ENCODE results near the gene SLC7A10.
"Not testable (repeated sequence)": the region's sequence is repeated elsewhere in the genome, so short reads cannot be mapped to it uniquely, and the experiment has no call there.

The SLC7A10 gene

DNA sequence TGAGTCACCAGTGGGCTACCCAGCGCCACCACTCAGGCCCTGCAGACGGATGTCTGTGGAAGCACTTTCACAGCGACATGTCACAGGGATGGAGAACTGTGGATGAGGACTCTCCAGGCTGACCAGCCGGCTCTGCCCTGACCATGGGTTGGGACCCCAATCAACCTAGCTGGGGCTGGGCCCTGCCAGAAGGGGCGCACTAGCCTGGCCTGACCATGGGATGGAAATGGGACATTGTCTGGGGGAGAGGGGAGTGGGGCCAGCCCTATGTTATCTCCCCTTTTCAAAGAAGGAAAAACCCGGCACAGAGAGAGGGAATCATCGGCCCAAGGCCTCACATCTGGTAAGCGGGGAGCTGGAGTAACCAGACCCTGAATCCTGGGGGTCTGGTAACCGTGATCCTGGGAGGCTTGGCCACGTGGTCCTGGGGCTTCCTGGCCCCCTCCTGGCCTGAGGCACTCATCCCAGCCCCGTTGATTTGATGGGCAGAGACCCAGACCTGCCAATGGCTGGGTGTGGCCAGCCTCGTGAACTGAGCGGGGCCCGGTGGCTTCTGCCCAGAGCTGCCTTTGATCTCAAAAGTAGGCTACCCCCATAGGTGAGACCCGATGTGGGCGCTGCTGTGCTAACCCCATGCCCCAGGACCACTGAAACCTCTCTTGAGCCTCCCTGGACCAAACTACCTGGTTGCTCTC lies 11.2 kb upstream of the SLC7A10 start:
- DNase-seq, result no peak

DNA sequence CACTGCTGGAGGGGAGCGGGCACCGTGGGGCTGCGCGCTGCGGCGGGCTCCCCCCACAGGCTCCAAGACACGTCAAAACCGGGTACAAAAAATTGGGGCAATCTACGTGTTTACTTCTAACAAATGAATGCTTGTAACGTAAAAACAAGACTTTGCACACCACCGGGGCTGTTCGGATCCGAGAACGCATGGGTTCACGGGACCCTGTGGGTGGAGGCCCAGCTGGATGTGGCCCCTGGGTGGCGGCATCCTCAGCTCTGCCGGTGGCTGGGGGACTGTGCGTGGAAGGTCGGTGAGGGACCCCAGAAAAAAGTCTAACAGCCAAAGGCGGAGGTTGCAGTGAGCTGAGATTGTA lies 10.3 kb upstream of the SLC7A10 start:
- peak; percentile 33 for DNase-seq

DNA sequence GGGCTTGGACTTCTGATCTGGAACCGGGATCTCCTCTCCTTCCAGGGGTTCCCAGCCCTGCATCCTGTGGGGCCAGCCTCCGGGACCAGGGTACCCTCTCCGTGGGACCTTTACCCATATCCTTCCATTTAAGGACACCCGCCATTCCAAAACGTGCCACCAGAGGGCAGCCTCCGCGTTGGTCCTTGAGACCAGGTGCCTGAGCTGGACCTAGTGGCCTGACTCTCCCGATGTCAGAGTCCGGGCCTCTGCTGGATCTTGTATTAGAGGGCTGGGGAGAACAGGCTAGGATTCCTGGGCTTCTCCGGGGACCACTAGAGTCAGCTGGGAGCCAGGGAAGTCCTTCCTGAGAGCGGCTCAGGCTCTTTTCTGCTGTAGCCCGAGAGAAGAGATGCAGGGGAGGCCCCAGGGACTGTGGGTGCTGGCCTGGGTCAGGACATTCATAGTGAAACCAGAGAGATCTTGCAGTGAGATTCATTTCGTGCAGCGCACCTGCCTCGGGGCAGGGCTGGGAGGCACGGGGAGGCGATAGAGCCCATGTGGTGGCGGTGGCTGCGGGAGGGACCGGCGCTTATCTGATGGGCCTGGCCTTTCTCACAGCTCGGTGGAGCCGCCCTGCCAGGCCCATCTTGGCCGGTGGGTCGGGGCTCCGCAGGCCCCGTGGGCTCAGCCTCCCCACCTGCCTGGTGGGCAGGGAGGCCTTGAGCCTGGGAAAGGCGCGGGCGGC lies 9.8 kb upstream of the SLC7A10 start:
- peak; percentile 85 for DNase-seq

DNA sequence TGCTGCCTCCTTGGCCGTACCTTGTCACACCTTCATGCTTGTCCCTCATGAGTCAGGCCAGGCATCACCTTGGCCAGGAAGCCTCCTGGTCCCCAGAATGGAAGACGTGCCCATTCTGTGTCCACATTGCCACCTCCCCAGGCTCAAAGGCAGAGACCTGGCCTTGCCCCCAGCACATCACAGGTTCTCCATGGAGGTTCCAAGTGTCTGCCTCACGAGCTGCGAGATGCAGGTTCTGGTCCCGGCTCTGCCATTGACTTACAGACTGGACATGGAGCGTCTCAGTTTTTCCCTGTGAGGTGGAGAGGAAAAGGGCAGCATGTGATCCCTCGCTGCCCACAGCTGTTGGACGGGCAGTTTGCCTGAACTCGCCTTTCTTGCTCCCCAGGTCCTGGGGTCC lies 9.1 kb upstream of the SLC7A10 start:
- DNase-seq, result no peak

DNA sequence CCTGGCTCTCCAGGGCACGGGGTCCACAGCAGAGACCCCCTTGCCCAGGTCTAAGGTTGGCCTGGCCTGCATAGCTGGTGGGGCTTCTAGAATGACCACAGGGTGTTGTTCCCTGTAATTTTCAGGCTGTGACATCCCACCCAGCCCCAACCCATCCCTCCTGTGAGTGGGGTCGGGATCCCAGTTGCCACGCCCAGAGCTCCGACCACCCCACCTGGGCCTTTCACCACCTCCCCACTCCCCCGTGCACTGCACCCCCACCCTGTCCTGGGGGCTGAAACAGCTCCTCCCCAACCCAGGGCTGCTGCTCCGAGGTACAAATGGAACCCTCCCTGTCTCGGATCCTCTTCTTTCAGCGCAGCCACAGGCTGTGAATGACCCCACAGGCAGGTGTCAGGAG lies 8.4 kb upstream of the SLC7A10 start:
- DNase-seq, result no peak

DNA sequence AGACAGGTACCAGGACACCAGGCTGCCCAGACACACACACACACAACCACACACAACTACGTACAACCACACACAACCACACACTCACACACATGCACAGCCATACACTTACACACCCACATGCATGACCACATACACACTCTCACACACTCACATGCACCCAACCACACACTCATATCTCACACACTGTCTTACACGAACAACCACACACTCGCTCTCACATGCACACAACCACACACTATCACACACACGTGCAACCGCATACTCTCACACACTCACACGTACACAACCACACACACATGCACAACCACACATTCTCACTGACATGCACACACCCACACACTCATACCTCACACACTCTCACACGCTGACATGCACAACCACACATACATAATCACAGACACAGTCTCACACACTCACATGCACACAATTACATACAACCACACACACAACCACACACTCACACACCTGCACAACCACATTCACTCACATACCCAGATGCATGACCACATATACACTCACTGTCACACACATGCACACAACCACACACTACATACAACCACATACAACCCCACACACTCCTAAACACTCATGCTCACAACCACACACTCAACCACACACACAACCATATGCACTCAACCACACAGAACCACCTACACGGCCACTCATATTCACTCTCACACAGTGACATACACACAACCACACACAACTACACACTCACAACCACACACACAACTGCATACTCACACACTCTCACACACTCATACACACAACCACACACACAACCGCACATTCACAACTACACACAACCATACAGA lies 7.6 kb upstream of the SLC7A10 start:
- no peak for DNase-seq

DNA sequence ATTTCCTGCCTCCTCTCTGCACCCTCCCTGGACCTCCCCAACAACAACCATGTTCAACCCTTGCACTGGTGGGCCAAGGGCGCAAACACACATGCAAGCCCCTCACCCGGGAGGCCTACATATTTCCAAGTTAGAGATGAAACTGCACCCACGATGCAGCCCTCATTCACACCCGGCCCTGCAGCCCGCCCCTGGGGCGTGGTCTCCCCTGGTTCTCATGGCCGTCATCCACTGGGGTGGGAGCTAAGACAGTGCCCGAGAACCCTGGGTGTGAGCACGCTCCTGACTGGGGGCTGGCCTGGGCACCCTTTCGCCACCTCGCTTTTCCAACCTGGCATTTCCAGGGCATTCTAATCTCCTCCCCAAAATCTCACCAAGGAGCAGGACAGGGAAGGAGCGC lies 7.0 kb upstream of the SLC7A10 start:
- DNase-seq, result no peak

- no peak for DNase-seq
Observed at GRCh38 chr19:33231511-33231910, 5.9 kb upstream of the SLC7A10 start.

DNA sequence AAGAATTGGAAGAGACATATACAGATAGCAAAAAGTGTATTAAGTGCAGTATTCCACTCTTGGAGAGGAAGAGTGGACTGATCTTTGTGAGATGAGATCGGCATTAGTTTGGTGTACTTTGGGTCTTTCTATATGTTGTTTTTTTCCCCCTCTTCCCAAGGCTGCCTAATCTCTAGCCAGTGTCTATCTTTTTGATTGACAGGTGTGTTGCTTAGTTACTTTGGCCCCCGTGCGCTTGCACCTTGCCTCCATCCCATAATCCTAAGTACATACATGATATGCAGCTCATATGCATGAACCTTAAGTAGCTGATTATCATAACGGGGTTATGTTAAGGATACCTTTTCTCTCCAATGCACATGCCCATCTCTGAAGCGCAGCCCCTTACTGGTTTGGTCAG lies 4.3 kb upstream of the SLC7A10 start:
- no peak for DNase-seq

GRCh38 chr19:33227870-33228599 lies 2.4 kb upstream of the SLC7A10 start:
- DNase-seq, result no peak

DNA sequence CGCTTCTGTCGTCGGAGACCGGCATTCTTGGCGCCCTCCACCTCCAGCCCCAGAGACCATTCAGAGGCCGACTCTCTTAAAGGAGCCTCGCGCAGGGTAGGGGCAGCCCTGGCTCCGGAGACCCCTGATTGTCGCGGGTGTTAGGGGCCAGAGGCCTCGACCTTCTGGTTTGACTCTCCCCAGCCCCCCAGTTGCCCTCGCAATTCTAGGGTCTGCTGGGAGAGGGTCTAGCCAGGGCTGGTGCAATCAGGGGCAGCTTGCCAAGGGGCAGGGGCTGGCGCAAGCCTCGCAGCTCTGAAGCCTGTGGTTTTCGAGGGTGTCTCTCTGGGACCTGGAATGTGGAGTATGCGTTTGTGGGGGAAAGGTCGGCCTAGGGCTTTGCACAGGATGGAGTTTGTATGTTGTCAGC lies 1.6 kb upstream of the SLC7A10 start:
- DNase-seq, result no peak

DNA sequence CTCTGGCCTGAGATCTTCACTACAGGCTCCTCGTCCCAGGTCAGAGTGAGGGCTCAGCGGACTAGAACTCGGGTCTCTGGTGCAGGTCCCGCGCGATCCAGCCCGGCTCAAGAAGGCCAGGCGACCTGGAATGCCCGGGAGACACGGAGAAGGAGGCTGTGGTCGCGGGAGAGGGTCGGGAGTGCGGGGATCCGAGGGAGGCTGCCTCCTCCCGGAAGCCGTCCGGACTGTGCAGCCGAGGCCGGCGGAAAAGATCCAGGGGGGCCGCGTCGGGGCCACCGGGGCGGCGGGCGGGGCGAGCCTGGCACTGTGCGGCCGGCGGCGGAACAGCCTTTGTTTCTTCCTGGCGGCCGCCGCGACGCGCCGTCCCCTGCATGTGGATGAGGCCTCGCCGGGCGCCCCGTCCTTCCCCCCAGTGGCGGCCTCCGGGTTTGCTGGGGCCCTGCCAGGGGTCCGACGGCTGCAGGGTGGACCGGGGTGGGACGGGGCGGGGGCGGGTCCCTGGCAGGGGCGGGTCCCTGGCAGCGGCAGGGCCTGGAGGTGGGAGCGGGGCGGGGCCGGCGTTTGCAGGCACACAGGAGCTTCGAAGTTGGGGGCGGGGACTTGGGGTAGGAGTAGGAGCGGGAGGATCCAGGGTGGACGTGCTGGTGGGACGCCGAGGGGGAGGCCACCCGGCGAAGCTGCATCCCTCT lies 1.0 kb upstream of the SLC7A10 start:
- no peak for DNase-seq

- no peak for DNase-seq
Observed at GRCh38 chr19:33224694-33225457, 774 bp downstream of the SLC7A10 start.

- DNase-seq, result not testable (repeated sequence)
Observed at GRCh38 chr19:33222255-33222654, 3.4 kb downstream of the SLC7A10 start.

- no peak for DNase-seq
Observed at GRCh38 chr19:33221638-33222037, 4.0 kb downstream of the SLC7A10 start.

GRCh38 chr19:33220735-33221134 lies 4.9 kb downstream of the SLC7A10 start:
- no peak for DNase-seq

GRCh38 chr19:33220115-33220514 lies 5.5 kb downstream of the SLC7A10 start:
- DNase-seq, result no peak

DNA sequence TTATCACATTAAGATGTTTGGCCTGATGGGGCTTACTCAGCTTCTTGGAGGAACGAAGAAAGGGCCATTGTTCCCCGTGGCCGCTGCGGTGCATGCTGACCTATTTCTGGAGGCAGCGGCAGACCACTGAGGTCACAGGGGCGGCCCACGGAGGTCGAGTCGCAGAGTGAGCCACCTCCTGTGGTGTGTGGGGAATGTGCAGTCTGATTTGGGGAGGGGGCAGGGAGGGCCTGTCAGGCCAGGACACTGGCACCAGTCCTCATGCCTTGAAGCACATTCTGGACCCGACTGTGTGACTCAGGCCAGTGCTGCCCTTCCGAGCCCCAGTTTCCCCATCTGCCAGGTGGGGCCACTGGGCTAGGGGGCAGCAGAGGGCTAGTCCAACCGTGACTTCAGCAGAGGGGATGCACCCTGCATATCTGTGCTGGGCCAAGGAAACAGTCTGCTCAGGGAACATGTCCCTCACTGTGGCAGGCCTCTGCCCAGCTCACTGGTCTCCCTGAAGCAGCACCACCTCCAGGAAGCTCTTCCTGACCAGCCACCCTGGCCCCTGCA lies 6.3 kb downstream of the SLC7A10 start:
- DNase-seq, result no peak

GRCh38 chr19:33217881-33218280 lies 7.8 kb downstream of the SLC7A10 start:
- DNase-seq, result no peak

DNA sequence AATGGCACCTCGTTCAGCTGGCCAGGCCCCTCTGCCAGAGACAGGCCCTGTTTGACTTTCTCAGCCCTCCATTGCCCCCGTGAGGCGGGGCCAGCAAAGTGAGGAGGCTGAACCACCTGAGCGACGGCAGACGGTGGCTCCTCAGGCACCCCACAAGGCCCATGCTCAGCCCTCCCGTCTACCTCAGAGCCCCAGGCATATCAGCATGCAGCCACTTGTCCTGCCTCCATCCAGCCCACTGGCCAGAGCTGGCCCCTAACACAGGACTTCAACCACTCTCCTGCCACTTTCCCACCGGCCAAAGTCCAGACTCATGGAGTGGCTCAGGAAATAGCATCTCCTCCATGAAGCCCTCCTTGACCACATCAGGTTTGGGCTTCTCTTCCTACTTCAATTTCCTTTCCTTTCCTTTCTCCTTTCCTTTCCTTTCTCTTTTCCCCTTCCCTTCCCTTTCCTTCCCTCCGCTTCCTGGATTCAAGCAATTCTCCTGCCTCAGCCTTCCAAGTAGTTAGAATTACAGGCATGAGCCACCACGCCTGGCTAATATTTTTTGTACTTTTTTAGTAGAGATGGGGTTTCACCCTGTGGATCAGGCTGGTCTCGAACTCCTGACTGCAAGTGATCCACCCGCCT lies 9.3 kb downstream of the SLC7A10 start:
- DNase-seq, result no peak
